HepG2 (cell line): Measurements from ENCODE around the gene CD70.

Experiments
- FOXC1 ChIP-seq: sonication (generic); formaldehyde crosslinking; IDR thresholded peaks from 2 replicates; pipeline ENCODE4 v1.8.0; 2022; ENCODE audit warnings: mild to moderate bottlenecking, missing genetic modification reagents, borderline replicate concordance
- ZNF331 ChIP-seq: sonication (generic); formaldehyde crosslinking; IDR thresholded peaks from 2 replicates; pipeline ENCODE4 v1.4.0; 2020; ENCODE audit warnings: missing genetic modification reagents
- ZNF569 ChIP-seq: sonication (generic); formaldehyde crosslinking; IDR thresholded peaks from 2 replicates; pipeline ENCODE4 v1.5.0; 2020; ENCODE audit warnings: mild to moderate bottlenecking, missing genetic modification reagents, moderate library complexity, borderline replicate concordance
- TF ChIP-seq, protein P1 (sequence below): sonication (generic); formaldehyde crosslinking; conservative IDR thresholded peaks from 2 replicates; pipeline ENCODE4 v1.5.0; 2020; ENCODE audit warnings: missing genetic modification reagents
- TF ChIP-seq, protein P2 (sequence below): sonication (generic); formaldehyde crosslinking; IDR thresholded peaks from 2 replicates; pipeline ENCODE4 v1.4.0; 2020; ENCODE audit warnings: missing genetic modification reagents, borderline replicate concordance

DNA sequence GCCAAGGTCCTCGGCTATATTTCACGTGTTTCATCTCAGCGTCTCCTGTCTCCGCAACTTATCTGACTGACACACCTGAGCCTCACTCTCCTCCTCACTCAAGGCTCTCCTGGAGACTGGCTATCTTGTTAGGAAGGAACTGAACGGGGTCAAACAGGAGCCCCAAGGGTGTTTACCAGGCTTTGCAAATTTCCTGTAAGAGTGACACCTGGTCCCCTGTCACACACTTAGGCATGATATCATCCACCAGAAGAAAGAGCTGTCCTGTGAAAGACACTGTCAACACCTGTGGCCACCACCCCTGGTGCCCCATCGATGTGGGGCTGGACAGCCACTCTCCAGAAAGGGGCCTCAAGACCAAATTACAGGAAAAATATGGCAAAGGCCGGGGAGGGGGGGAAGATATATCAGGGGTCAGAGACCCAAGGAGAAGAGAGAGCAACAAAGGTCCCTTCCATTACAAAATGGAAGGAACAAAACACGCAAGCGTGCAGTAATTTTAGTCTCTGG is 2.9 kb downstream of the CD70 start:
- TF ChIP-seq ZNF569 (CRISPR knock-in tag) (no peak), FOXC1 (CRISPR knock-in tag) (no peak), ZNF331 (CRISPR knock-in tag) (no peak)
- TF ChIP-seq, protein P1, sequence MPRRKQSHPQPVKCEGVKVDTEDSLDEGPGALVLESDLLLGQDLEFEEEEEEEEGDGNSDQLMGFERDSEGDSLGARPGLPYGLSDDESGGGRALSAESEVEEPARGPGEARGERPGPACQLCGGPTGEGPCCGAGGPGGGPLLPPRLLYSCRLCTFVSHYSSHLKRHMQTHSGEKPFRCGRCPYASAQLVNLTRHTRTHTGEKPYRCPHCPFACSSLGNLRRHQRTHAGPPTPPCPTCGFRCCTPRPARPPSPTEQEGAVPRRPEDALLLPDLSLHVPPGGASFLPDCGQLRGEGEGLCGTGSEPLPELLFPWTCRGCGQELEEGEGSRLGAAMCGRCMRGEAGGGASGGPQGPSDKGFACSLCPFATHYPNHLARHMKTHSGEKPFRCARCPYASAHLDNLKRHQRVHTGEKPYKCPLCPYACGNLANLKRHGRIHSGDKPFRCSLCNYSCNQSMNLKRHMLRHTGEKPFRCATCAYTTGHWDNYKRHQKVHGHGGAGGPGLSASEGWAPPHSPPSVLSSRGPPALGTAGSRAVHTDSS (CRISPR knock-in tag): no peak
- TF ChIP-seq, protein P2, sequence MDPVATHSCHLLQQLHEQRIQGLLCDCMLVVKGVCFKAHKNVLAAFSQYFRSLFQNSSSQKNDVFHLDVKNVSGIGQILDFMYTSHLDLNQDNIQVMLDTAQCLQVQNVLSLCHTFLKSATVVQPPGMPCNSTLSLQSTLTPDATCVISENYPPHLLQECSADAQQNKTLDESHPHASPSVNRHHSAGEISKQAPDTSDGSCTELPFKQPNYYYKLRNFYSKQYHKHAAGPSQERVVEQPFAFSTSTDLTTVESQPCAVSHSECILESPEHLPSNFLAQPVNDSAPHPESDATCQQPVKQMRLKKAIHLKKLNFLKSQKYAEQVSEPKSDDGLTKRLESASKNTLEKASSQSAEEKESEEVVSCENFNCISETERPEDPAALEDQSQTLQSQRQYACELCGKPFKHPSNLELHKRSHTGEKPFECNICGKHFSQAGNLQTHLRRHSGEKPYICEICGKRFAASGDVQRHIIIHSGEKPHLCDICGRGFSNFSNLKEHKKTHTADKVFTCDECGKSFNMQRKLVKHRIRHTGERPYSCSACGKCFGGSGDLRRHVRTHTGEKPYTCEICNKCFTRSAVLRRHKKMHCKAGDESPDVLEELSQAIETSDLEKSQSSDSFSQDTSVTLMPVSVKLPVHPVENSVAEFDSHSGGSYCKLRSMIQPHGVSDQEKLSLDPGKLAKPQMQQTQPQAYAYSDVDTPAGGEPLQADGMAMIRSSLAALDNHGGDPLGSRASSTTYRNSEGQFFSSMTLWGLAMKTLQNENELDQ (CRISPR knock-in tag): no peak
